Measurements from ENCODE around the gene GADL1.

The GADL1 gene

GRCh38 chr3:30835667-30836066 is 58.8 kb downstream of the GADL1 start:
- DNase-seq (ENCODE audit: low read depth in 1 of 2, low spot score in 1 of 2), result no peak
- no peak overlapping the region for H3K27ac ChIP-seq (replicated peaks)
- H3K4me3 ChIP-seq (replicated peaks; ENCODE audit: insufficient read depth, low read length), result no peak overlapping the region
- no peak for TF ChIP-seq GABPA (IDR thresholded peaks at IDR 0.05; ENCODE audit: low read depth)
- no peak for TF ChIP-seq REST (IDR thresholded peaks at IDR 0.05; ENCODE audit: insufficient replicate concordance, low read depth)
- no peak for TF ChIP-seq SPI1 (IDR thresholded peaks at IDR 0.05; ENCODE audit: borderline replicate concordance, low read depth)
- TF ChIP-seq POLR2AphosphoS5 (IDR thresholded peaks at IDR 0.05; ENCODE audit: low read depth), result no peak
- TF ChIP-seq CTCF (IDR thresholded peaks at IDR 0.05; ENCODE audit: insufficient read depth, low read length), result no peak
- H3K27me3 ChIP-seq (ENCODE audit: insufficient read depth, poor library complexity, severe bottlenecking), result no peaks in the 10 kb centered on the region

DNA sequence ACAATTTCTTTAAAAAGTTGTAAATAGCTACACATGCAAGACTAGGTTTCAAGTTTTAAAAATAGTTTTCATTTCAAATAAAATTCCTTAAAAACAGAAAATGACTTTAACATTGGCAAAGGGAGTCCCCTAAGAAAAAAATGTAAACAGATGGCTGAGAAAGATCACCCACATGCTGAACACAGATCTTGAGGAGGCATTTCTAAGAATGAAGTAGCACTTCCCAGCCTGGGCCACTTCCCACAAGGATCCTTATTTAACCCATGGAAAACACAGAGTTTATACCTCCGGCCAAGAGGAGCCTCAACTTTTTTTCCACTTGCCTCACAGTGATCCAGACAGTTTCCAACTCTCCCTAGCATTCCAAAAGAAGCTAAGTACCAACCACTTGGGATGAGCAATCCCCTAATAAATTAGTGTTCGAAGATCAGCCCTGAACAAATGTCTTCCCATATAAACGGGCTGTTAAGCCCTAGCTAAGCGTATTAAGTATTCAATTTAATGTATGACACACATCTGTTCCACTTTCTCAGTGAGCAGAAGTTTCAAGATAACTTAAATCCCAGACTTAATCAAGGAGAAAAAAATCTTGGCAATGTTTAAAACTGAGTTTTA is 61.4 kb downstream of the GADL1 start:
- no peak for DNase-seq (ENCODE audit: low read depth in 1 of 2, low spot score in 1 of 2)
- Histone ChIP-seq H3K4me3 (replicated peaks; ENCODE audit: insufficient read depth, low read length) (no peak overlapping the region), H3K27ac (replicated peaks) (no peak overlapping the region), H3K27me3 (ENCODE audit: insufficient read depth, poor library complexity, severe bottlenecking) (peaks cover 2% of the 10 kb centered on the region)
- TF ChIP-seq POLR2AphosphoS5 (IDR thresholded peaks at IDR 0.05; ENCODE audit: low read depth) (no peak), GABPA (IDR thresholded peaks at IDR 0.05; ENCODE audit: low read depth) (no peak), CTCF (IDR thresholded peaks at IDR 0.05; ENCODE audit: insufficient read depth, low read length) (no peak), SPI1 (IDR thresholded peaks at IDR 0.05; ENCODE audit: borderline replicate concordance, low read depth) (no peak), REST (IDR thresholded peaks at IDR 0.05; ENCODE audit: insufficient replicate concordance, low read depth) (no peak)

- no peak for DNase-seq (ENCODE audit: low read depth in 1 of 2, low spot score in 1 of 2)
Measured at GRCh38 chr3:30827080-30827479, 67.4 kb downstream of the GADL1 start.

More at GRCh38 chr3:30827080-30827479, 67.4 kb downstream of the GADL1 start:
- no peak overlapping the region for H3K4me3 ChIP-seq (replicated peaks; ENCODE audit: insufficient read depth, low read length)
- peaks cover 6% of the 10 kb centered on the region for H3K27me3 ChIP-seq (ENCODE audit: insufficient read depth, poor library complexity, severe bottlenecking)
- H3K27ac ChIP-seq (replicated peaks), result no peak overlapping the region
- TF ChIP-seq CTCF (IDR thresholded peaks at IDR 0.05; ENCODE audit: insufficient read depth, low read length) (no peak), POLR2AphosphoS5 (IDR thresholded peaks at IDR 0.05; ENCODE audit: low read depth) (no peak)

All from HL-60 (cell line).